ENCODE measurements around the gene RAB20.

GRCh38 chr13:110519046-110519445 is 42.5 kb downstream of the RAB20 start:
- no peak for TF ChIP-seq CTCF (IDR thresholded peaks at IDR 0.05)
- no peak for TF ChIP-seq POLR2A (IDR thresholded peaks at IDR 0.05)

Data from testis (tissue), 2 donors.